GM12864 (cell line): Measurements from ENCODE around the gene USP20.

ENCODE experiments used
- DNase-seq: peaks from one replicate; pipeline ENCODE4 v3.0.0-alpha.2; 2011; ENCODE audit warnings: low read depth
- H3K4me3 ChIP-seq: 2 replicates; pipeline ENCODE4 v1.5.1; 2011; ENCODE audit warnings: mild to moderate bottlenecking, low read depth, low read length, control low read depth
- TF ChIP-seq, protein P1 (sequence below): IDR thresholded peaks from 2 replicates; pipeline ENCODE4 v1.5.1; 2011; ENCODE audit warnings: low read depth, mild to moderate bottlenecking, moderate library complexity, low read length, control low read depth, inconsistent platforms; ENCODE audit errors: missing control alignments

Gene USP20

DNA sequence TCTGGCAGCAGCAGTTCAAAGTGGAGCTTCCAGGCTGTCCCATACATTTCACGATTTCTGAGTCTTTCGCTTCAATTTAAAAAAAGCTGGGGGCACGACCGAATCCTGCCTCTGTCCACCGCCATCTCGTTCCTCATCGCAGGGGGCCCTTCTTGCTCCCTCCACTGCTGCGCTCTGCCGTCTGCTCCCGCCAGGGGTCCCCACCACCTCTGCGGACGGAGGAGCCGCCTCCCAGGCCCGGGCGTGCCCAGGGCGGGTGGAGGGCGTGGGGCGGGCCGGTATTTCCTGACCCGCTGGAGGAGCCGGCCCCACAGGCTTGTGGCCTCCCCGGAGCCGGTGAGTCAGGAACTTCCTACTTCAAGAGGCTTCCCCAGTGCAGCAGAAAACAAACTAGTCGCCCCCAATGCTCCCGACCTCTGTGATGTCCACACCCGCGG lies 50.4 kb downstream of the USP20 start:
- DNase-seq: no peak
- H3K4me3 ChIP-seq: peak overlapping the region; percentile 50
- TF ChIP-seq, protein P1, sequence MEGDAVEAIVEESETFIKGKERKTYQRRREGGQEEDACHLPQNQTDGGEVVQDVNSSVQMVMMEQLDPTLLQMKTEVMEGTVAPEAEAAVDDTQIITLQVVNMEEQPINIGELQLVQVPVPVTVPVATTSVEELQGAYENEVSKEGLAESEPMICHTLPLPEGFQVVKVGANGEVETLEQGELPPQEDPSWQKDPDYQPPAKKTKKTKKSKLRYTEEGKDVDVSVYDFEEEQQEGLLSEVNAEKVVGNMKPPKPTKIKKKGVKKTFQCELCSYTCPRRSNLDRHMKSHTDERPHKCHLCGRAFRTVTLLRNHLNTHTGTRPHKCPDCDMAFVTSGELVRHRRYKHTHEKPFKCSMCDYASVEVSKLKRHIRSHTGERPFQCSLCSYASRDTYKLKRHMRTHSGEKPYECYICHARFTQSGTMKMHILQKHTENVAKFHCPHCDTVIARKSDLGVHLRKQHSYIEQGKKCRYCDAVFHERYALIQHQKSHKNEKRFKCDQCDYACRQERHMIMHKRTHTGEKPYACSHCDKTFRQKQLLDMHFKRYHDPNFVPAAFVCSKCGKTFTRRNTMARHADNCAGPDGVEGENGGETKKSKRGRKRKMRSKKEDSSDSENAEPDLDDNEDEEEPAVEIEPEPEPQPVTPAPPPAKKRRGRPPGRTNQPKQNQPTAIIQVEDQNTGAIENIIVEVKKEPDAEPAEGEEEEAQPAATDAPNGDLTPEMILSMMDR: peak; percentile 84

DNA sequence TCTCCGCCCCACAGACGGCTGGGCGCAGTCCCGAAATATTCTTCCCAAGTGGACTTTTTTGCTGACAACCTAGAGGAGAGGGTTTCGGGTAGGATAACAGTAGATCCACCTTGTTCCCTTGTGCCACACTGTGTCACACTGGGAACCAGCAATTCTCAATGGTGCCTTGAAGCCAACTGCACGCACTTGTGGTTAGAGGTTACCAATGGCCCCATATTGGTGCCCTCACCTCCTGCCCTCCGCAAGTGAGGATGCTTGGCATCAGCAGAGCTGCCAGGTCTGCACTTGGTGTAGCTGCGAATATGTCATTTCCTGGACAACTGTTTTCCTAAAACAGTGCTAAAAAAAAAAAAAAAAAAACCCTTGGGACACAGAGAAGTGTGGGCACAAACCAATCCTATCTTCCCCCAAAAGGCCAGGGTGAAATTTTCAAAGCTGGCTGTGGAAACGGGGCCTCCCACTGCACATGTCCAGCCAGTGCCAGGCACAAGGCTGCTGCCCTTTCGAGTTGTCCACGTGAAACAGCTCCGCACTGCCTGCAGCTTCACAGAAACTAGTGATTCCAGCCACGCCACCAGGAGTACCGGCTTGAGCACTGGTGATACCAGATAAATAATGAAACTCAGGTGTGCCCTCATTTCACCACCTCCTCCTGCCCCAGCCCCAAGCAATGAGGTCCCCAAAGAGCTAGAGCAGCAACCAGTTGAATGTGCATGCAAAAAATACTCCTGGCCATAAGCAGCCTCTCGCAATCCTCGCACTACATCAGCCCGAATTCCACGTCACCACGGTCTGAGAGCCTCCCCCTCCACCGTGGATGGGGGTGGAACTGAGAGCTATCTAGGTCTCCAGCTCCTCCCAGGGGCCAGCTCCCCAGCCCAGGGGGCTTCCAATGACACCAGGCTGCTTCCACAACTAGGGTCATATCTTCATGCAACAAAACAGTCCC lies 51.2 kb downstream of the USP20 start:
- peak overlapping the region; percentile 50 for H3K4me3 ChIP-seq
- DNase-seq: no peak
- TF ChIP-seq, protein P1: no peak

DNA sequence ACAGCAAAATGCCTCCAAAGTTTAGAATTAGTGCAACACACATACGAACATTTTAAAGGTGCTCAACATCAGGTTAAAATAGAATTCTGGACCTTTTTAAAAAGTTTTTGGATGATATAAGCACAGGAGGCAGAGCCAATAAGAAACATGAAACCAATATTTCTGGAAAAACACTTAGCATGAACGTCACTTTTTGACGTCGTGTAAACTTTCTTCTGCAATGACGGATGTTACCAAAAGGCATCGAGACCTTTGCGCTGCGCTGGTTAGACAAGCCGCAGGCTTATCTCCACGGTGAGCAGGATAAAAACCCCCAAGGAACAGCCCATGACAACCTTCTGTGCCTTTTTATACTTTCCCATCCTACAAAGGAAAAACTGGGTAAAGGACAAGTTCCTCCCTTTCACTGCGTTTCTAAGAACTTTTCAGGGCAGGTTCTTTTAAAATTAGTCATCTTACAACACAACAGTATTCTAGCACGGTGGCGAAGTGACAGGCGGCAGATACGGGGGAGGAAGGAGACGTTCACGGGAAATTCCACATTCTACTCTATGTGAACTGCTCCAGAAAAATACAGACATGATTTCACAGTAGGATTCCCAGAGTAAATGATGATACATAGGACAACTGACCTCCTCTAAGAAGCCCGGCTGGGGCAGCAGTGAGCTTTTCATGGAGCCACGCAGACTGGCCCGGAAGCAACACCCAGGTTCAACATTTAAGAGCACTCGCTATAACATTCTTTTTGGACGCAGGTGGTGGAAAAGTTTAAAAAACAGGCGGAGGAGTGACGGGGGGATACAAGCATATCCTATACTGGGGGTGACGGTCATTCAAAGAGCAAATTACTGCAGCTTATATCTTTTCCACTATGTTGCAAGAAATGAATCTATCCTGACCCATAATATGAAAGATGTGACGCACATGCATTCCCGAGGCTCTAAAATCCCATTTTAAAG lies 52.4 kb downstream of the USP20 start:
- TF ChIP-seq, protein P1: no peak
- H3K4me3 ChIP-seq: peak overlapping the region; percentile 50
- DNase-seq: no peak

DNA sequence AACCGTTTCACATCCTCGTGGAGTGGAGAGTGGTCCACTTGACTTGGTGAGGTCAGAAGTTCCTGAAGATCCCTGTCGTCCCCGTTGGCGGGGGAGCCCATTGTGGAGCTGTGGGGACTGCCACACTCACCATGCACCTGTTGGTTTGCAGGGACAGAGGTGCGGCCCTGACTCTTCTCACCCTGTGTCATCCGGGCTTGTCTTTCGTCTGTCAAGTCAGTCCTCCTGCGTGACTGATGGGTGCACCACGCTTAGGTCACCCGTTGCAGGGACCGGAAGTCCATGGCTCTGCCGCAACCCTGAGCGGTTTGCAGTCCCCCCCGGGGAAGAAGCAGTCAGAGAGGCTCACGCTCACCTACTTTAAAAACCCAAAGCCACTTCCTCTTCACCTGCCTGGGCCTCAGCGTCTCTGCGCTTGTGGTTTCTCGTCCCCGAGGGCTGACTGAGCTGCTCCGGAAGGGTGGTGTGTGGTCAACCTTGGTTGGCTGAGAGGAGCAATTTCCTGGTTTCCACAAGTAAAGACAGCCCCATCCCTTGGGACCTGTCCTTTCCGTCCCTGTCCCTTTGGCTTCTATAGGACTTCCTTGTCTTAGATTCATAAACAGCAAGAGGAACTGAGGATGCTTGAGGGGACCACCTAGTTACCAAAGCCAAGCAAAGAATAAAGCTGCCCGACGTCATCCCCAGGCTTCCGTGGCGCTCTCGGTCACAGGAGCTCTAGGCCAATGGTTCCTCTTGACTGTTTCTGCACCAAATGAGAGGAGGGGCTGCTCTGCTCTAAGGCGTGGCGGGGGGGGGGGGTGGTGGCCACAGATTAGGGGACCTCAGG lies 53.2 kb downstream of the USP20 start:
- peak overlapping the region; percentile 50 for H3K4me3 ChIP-seq
- DNase-seq: peak; percentile 98
- TF ChIP-seq, protein P1: no peak

DNA sequence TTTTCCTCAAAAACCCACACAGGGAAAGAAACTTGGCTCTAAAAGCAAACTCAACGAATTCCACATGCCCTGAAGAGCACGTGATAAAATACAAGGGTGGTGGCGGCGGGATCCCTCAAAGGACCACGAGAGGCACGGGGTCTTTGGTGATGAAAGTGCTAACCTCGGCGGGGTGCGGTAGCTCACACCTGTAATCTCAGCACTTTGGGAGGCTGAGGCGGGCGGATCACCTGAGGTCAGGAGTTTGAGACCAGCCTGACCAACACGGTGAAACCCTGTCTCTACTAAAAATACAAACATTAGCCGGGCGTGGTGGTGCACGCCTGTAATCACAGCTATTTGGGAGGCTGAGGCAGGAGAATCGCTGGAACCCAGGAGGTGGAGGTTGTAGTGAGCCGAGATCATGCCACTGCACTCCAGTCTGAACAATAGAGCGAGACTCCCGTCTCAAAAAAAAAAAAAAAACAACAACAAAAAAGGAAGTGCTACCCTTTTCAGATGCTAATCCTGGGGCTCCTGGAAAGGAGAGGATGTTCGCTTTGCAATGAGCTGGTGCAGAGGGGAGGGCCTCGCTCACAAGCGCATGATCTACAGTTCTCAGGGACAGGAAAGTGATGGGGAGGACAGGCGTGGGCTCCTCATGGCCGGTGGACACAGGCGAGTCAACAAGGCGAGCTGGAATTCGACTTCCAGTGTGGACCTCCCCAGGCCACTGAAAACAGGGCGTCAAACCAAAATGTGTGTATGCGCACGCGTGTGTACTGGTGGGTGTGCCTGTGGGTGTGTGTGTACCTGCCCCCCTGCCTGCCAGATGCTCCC lies 54.1 kb downstream of the USP20 start:
- no peak overlapping the region for H3K4me3 ChIP-seq
- no peak for DNase-seq
- TF ChIP-seq, protein P1: no peak
